ENCODE results near the gene SIRT7.

DNA sequence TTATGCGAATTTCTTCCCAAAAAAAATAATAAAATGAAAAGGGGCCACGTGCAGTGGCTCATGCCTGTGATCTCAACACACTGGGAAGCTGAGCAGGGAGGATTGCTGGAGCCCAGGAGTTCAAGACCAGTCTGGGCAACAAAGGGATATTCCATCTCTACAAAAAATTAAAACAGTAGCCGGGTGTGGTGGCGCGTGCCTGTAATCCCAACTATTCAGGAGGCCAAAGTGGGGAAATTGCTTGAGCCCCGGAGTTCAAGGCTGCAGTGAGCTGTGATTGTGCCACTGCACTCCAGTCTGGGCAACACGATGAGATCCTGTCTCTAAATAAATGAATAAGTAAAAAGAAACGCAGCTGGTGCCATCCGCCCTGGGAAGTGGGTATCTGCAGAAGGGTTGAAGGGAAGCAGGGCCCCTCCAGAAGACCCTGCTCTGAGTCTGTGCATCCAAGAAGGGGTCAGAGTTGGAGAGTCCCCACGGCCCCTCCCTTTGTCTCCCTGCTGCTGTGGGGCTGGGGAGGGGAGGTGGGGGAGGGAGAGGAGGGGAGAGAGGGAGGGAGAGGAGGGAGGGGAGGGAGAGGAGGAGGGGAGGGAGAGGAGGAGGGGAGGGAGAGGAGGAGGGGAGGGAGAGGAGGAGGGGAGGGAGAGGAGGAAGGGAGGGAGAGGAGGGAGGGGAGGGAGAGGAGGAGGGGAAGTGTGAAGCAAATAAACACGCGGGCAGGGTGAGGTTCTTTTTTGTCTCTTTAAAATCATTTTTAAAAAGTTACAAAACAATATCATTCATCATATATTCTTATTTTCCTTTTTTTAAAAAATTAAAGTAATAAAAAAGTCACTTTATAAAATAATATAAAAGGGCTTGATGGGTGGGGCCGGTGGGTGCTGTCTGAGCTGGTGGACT is 34.1 kb upstream of the SIRT7 start:
- TF ChIP-seq POLR2A (IDR thresholded peaks at IDR 0.05): no peak
- TF ChIP-seq, protein P1, sequence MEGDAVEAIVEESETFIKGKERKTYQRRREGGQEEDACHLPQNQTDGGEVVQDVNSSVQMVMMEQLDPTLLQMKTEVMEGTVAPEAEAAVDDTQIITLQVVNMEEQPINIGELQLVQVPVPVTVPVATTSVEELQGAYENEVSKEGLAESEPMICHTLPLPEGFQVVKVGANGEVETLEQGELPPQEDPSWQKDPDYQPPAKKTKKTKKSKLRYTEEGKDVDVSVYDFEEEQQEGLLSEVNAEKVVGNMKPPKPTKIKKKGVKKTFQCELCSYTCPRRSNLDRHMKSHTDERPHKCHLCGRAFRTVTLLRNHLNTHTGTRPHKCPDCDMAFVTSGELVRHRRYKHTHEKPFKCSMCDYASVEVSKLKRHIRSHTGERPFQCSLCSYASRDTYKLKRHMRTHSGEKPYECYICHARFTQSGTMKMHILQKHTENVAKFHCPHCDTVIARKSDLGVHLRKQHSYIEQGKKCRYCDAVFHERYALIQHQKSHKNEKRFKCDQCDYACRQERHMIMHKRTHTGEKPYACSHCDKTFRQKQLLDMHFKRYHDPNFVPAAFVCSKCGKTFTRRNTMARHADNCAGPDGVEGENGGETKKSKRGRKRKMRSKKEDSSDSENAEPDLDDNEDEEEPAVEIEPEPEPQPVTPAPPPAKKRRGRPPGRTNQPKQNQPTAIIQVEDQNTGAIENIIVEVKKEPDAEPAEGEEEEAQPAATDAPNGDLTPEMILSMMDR (IDR thresholded peaks at IDR 0.05): no peak
